ENCODE measurements around the gene EXOSC5. TPM values are rescaled to one million over a fixed set of nuclear protein-coding genes. Genes with fewer than 3 reads are reported as not detected.
A peak's percentile ranks its signal among the peaks of the same experiment; 100 is the strongest.
"Not testable (repeated sequence)": the region's sequence is repeated elsewhere in the genome, so short reads cannot be mapped to it uniquely, and the experiment has no call there.

EXOSC5 gene
- total RNA-seq, 1 donor from 2014 or later: 30.3 TPM

- intact Hi-C loops (cut with DNase I): loop anchor here (5.0 kb wide), 1 partner anchor 135 kb away; the partner anchor contains the start of gene AXL
- Histone ChIP-seq H3K27ac (peak overlapping the region; percentile 88 to 93), H3K4me3 (peak overlapping the region; percentile 66 to 90), H3K27me3 (no peaks in the 10 kb centered on the region), H3K9me3 (no peaks in the 10 kb centered on the region), H3K36me3 (peaks cover 3 to 11% of the 10 kb centered on the region in 2 donors), H3K4me1 (peaks cover 0 to 6% of the 10 kb centered on the region in 2 donors)
- TF ChIP-seq CTCF (IDR thresholded peaks at IDR 0.05): no peak
- DNase-seq (ENCODE audit: low spot score in 2 of 2): no peak
Measured at GRCh38 chr19:41352279-41352608, 44.9 kb downstream of the EXOSC5 start.

GRCh38 chr19:41351339-41352245 lies 45.6 kb downstream of the EXOSC5 start:
- H3K4me1 ChIP-seq: peaks cover 0 to 6% of the 10 kb centered on the region in 2 donors
- H3K27me3 ChIP-seq: no peaks in the 10 kb centered on the region
- no peak for TF ChIP-seq CTCF (IDR thresholded peaks at IDR 0.05)
- H3K4me3 ChIP-seq: peak overlapping the region; percentile 66 to 90
- H3K27ac ChIP-seq: peak overlapping the region; percentile 88 to 93
- H3K9me3 ChIP-seq: no peaks in the 10 kb centered on the region
- peaks cover 7 to 16% of the 10 kb centered on the region in 2 donors for H3K36me3 ChIP-seq
- DNase-seq (ENCODE audit: low spot score in 2 of 2): peak; percentile 67 to 84
- intact Hi-C loops (cut with DNase I): loop anchor here (5.0 kb wide), 1 partner anchor 134 kb away; the partner anchor contains the start of gene AXL

GRCh38 chr19:41350735-41351338 lies 46.3 kb downstream of the EXOSC5 start:
- peak overlapping the region; percentile 88 to 93 for H3K27ac ChIP-seq
- peak overlapping the region; percentile 66 to 90 for H3K4me3 ChIP-seq
- H3K4me1 ChIP-seq: peaks cover 0 to 6% of the 10 kb centered on the region in 2 donors
- intact Hi-C loops (cut with DNase I): loop anchor here (5.0 kb wide), 1 partner anchor 134 kb away; the partner anchor contains the start of gene AXL
- no peaks in the 10 kb centered on the region for H3K27me3 ChIP-seq
- H3K9me3 ChIP-seq: no peaks in the 10 kb centered on the region
- H3K36me3 ChIP-seq: peaks cover 9 to 24% of the 10 kb centered on the region in 2 donors
- DNase-seq (ENCODE audit: low spot score in 2 of 2): no peak
- no peak for TF ChIP-seq CTCF (IDR thresholded peaks at IDR 0.05)

- H3K27me3 ChIP-seq; H3K27ac ChIP-seq; intact Hi-C loops (cut with DNase I); H3K9me3 ChIP-seq; DNase-seq (ENCODE audit: low spot score in 2 of 2); H3K4me1 ChIP-seq; H3K4me3 ChIP-seq: not testable (repeated sequence)
- peaks cover 42 to 59% of the 10 kb centered on the region in 2 donors for H3K36me3 ChIP-seq
Measured at GRCh38 chr19:41346916-41347315, 50.2 kb downstream of the EXOSC5 start.

GRCh38 chr19:41344162-41344561 lies 53.0 kb downstream of the EXOSC5 start:
- Histone ChIP-seq H3K4me3 (no peak overlapping the region), H3K27ac (no peak overlapping the region), H3K9me3 (no peaks in the 10 kb centered on the region), H3K36me3 (peaks cover 53 to 80% of the 10 kb centered on the region in 2 donors), H3K27me3 (no peaks in the 10 kb centered on the region), H3K4me1 (no peaks in the 10 kb centered on the region)
- TF ChIP-seq CTCF (IDR thresholded peaks at IDR 0.05): no peak
- no peak for DNase-seq (ENCODE audit: low spot score in 2 of 2)
- intact Hi-C loops (cut with DNase I): no loop called here

Data from ascending aorta (tissue), 2 donors.